Amygdala (tissue), 56 donors: Measurements from ENCODE around the gene CEBPE.

Experiments used
- DNase-seq, 56 donors: peaks; one replicate each; lab custom pipeline; 2025; lab: John Stamatoyannopoulos, UW

CEBPE gene

DNA sequence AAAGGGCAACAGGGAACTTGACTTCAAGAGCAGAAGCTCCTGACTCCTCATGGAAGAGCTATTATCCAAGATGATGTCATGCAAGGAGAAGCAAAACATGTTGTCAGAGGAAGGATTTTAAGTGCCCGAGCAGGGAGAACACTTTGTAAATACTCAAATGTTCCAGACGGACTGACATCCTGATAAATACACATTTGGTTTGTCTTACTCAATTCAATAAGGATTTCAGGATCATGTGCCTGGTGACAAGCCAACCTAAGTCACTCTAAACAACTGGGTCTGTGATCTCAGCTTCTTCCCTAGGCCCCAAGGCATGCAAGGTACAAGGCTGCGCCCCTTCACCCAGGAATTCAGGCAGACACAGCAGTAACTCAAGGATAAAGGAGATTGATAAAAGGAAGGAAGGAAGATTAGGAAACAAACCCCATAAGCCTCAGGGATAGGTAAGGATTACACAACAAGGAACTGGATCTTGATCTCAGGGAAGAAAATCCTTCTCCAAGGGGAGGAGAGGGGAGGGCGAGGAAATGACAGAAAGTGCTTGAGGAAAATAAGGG lies 26.8 kb upstream of the CEBPE start:
- no peak for DNase-seq

DNA sequence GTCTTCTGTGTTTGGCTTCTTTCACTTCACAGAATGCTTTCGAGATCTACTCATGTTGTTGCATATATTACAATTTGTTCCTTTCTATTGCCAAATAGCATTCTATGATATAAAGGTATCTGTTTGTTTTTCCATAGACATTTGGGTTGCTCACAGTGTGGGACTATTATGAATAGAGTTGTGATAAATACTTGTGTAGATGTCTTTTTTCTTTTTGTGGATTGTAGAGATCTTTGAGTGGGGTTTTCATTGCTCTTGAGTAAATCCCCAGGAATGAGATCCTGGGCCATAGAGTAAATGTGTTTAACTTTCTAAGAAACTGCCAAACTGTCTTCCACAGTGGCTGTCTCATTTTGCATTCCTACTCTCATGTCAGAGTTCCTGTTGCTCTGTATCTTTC lies 24.9 kb upstream of the CEBPE start:
- DNase-seq, result no peak

DNA sequence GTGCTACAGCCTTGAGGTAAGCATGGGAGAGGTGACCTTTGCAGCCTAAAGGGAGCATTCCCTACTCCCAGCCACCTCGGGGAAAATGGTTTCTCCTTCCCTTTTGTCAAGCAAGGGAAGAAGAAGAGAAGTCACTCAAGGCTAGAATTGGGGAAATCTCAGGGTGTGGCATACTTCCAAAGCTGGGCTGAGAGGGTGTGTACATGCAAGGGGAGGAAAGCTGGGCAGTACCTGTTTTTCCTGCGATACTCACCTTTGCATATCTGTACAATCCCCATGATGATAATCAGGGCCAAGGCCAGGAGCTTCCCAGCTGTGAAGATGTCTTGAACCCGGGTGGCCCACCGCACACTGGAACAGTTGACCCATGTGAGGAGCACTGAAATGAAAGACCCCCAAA lies 23.8 kb upstream of the CEBPE start:
- no peak for DNase-seq

DNA sequence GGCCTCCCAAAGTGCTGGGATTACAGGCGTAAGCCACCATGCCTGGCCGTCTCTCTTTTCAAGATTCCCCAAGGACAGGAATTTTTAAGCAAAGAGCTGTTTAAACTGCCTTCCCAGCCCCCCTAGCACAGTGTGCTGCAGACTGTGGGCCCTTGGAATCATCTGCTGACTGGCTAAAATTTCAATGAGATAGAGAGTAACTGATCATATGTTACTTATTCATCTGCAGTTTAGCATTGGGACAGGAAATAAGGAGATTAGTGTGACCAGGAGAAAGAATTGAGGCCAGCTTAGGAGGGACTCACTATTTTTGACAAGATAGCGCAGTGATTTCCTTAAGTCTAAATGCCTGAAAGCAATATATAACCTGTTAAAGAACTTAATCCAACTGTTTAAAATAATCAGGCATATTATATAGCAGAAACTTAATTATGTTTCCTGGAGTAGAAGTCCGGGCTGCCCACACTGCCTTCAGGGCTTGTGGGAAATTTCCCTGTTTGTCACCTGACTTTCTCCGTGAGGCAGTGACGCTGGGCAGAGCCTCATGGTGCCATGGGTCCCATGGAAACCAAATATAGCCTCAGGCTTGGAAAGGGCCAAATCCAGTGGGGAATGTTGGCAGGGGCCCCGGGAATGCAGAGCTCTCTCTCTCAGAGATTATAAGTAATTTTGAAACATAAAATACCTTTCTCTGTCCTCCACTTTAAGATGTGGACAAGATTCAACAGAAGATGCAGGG lies 22.8 kb upstream of the CEBPE start:
- peak in 1 of 56 donors; percentile 15 for DNase-seq

DNA sequence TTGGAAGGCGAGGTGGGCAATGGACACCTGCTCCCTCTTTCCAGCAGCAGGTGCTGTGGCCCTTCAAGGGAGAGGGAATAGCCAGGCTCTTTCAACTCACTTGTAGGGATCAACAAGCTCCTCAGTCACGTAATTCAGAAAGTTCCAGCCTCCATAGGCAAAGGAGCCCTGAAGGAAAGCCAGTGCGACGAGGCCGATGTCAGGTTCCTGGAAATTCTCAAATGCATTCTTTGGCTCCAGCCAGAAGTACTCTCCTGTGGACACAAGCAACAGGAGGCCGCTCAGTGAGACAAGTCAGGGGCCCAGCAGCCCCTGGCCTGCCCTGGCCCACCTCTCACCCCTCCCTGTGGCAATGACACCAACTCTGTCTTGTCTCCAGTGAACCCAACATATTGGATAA lies 21.3 kb upstream of the CEBPE start:
- DNase-seq, result no peak

DNA sequence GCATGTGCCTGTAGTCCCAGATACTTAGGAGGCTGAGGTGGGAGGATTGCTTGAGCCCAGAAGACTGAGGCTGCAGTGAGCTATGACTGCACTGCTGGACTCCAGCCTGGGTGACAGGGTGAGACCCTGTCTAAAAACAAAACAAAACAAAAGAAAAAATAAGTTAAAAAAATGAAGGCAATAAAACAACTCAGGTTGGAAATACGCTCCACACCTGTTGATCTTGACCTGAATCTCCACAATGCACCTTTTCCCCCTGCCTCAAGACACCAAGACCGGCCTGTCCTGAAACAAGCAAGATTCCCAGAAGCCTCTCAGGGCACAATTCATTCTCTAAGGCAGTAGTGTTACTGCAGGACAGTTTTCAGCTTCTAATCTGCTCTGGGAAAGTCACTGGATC lies 20.8 kb upstream of the CEBPE start:
- DNase-seq, result no peak

DNA sequence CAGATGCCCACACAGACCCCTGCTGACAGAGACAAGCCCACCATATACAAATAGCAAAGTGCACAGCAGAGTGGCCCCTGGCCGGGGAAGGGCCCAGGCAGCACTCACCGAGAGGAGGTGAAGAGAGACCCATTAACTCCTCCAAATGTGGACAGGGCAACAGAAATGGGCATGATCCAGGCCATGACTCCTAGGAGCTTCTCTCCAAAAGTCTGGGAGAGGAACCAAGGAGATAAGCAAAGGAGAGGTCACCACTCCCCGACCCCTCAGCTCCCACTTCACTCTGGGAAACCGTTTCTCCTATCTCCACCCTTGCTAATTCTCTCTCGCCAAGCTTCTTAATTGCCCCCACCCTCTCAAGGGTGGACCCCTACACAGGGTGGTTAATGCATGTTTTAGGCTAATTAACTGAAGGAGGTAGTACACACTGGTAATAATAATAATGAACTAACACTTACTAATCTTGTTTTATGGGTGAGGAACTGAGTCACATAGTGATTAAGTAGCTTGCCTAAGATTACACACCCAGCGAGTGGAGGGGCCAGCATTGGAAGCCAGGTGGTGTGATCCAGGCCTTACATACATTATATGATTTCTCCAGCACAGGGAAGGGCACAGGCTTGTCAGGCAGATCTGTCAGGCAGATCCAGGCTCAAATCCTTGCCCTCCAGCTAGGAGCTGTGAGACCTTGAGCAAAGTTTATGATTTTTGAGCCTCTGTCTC lies 18.9 kb upstream of the CEBPE start:
- DNase-seq, result no peak

DNA sequence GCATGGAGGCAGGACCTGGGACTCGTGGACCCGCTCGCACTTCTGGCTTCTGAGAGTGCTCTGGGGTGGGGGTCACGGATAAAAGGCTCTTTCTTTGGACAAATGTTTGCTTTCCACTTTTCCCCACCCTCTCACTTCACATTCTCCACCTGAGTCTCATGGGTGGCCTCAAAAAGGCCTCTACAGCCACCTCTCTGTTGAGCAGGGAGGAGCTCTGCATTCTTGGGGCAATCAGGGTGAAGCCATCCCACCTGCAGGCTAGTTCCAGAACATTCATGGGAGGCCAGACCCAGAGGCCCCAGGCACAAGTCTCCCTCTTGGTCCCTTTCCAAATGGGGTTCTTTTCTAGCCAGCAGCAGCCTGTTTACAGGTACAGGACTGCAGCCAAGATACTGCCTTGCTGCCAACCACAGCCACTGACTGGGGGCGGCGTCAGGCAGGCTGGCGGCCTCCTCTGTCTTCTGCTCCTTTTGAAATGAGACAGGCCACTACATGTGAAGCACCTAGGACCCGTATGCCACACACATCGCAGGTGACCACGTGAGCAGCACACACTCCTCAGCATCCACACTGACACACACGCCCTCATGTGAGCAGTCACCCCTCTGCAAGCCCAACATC lies 18.2 kb upstream of the CEBPE start:
- DNase-seq, result no peak

DNA sequence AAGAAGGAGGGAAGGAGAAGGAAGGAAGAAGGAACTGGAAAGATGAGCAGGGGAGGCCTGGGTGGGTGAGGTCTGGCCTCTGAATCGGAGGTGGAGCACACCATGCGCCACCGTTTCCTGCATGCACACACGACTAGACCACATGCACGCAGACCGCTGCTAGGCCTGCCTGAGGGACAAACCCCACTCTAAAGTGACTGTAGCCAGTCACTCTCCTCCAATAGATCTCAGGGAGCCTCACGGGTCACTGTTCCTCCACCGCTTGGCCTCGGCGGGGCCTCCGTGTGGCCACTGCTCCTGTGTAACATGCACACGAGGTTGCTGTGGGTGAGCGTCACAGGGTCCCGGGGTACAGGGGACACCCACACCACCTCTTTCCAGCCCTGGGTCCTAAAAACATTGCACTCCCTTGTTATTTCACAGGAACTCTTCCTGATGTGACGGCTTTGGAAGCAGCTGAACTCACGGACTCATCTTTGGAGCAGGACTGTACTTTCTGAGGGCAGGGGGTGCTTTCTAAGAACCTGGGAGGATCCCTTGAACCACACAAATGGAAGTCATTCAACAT lies 17.6 kb upstream of the CEBPE start:
- no peak for DNase-seq

DNA sequence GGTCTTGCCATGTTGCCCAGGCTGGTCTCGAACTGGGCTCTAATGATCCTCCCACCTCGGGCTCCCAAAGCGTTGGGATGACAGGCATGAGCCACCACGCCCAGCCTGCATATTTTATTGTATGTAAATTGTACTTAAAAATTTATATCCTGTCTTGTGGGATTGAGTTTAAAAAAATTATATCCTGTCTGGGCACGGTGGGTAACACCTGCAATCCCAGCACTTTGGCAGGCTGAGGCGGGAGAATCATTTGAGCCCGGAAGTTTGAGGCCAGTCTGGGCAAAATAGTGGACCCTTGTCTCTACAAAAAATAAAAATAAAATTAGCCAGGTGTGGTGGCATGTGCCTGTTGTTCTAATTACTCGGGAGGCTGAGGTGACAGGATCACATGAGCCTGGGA lies 13.9 kb upstream of the CEBPE start:
- no peak for DNase-seq

DNA sequence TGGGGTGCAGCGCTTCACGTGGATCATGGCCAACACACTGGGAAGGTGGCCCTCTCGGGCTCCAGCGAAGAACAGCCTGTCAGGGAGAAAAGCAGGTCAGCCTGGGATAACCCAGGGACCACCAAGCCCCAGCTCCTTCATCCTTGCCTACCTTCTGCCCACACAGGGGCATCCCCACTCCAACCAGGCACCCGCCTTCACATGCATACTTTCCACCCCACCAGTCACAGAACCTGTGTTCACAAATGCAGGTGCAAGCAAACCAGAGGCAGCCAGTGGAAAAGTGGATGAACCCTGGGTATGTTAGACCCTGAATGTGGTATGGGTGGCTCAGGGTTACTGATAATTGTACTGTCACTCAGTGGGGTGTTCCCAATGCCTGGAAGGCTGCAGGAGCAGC lies 12.4 kb upstream of the CEBPE start:
- DNase-seq, result no peak

DNA sequence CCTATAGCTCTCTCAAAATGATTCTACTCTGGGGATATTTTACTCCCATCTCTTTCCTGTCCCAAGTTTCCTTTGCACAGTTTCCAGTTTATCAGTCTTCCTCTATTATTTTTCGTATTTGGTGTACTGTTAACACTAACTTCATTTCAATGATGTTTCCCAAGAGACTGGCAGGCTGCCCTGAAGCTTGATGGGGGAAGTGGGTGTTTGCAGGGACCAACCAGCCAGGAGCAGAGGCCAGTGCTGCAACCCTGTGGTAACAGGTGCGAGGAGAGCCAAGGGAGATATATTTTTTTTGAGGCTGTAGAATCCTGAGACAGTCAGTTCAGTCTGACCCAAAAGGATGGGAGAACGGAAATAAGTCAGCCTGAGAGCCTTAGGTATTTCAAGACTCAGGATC lies 11.8 kb upstream of the CEBPE start:
- DNase-seq, result peak in 1 of 56 donors; percentile 15

DNA sequence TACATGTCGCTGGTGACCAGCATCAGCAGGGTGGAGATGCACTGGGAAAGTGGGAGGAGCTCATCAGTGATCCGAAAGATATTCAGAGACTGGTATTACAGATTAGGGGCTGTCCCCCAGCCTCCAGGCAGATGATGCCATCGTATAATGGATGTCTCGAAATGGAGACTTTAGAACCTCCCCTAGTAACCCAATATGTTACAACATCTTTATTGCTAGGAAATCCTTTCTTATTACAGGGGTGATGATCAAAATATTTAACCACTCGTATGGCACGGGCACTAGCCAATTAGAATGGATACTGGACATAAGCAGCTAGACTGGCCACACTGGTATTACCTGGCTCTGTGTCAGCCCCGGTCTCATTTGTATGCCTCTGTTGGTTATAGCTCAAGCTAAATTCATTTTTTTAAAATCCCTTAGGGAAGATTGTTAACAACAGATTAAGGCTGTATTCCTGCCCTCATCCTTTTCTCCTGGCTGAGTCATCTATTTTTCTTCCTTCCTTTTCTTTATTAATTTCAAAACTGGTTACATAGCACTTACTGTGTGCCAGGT lies 10.8 kb upstream of the CEBPE start:
- DNase-seq, result no peak

DNA sequence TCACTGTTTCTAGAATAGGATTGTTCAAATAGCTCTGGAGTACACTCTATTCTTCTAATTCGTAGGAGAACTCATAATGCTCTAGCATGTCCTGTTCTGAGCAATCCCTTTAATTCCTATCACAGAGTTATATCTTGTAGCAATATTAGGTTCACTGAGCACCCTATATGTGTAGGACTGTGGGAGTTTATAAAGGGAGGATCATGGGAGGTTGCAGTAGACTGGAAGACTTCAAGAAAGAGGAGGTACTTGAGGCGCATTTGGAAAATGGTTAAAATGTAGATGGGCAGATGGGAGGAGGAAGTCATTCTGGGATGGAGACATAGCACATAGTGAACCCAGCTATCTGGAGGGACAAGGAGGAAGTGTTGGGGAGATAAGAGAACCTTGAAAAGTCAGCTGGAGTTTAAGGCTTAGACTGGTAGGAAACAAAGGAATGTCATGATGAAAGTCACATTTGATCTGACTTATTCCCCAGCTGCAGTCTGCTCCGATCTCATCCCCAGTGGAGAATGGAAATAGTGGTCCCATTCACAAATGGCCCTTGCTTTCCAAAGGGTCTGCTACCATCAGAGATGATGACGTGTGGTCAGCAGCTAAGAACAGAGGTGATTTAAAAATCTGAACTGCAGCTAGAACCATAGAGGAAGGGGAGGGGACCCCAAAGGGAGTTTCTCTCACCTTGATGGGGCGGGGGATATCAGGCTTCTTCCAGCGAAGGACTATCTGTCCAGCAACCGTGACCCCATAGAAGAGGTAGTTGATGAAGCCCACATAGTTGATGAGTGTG lies 10.1 kb upstream of the CEBPE start:
- DNase-seq, result no peak

DNA sequence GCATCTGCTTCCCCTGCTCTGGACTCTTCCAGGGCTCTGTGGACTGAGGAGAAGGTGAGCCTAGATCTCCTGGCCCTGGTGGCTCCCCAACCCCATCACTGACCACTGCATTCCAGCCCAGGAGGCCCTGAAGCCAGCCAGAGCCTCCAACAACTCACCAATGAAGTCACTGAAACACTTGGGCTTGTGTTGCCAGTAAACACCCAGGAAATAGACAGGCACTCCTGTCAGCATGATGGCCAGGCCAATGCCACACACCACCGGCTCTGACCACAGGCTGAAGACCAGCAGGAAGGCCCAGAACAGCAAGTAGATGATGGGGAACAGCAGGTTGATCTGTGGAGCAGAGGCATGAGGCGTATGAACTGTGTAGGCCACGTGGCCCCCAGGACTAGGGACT lies 8.8 kb upstream of the CEBPE start:
- no peak for DNase-seq

DNA sequence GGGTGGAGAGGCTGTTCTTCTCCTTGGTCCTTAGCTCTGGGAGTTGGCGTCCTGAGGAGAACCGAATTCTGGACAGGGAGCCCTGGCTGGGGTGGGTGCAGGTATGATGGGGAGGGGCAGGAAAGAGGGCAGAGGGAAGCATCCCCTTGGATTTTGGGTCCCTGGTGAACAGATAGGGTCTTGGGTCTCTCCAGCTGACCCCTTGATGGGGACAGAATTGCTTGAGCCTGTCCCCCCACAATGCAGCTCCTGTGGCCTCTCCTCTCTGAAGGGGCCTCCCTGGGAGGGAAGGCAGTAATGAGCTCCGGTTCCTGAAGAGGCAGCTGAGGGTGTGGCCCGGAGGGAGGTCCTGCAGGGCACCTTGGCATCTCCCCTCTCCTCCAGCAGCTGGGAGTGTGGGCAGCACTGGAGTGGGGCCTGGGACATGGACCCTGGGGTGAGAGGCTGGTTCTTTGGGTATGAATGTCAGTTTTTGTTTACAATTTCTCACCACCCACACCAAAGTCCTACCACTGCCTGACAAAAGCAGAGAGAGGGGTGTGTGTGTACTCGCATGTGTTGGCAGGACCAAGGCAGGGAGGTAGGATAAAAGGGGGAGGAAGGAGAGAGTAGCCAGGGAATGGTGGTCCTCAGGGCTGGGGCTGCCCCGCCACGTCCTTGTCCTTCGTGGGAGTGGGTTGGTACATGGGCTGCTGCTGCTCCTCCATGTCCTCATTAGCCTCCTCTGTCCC lies 7.7 kb upstream of the CEBPE start:
- DNase-seq, result no peak

DNA sequence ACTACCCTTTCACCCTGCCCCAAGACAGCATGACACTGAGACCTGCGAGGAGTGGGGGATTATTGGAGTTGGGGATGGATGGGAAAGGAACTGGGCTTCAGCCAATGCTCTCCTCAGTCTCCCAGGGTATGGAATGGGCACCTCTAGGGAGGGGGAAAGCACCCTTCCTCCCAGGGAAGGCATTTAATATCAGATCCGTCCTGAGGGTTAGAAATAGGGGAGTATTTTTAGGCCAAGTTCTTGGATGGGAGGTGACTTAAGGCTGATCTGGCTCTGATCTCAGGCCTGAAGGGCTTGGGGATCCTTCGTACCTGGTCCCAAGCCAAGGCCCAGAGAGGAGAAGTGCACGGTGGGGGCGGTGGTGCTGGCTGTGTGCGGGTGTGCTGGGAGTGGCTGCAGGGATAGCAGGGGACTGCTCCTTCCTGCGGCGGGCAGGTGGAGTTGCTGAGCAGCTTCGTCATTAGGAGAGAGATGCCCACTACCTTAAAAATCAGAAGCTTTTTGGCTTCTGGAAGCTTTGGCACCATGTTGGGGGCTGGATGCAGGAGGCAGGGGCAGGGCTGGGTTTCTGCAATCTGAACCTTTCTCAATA lies 7.0 kb upstream of the CEBPE start:
- DNase-seq, result no peak

DNA sequence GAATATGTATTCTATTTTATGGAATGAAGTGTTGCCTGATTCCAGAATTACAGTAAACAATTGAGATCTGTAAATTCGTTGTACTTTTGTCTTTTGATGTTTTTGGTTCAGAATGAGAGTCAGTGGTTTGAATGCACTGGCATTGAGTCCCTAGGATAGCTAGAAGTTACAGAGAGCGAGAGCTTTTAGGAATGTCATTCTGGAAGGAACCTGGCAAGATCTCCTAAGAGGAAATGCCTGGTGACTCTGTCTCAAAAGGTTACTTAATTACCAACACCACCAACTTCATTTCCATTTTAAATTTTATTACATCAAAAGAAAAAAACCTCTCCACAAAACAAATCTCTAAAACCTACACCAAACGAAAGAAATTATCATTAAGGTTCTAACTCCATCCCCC lies 6.0 kb upstream of the CEBPE start:
- no peak for DNase-seq

DNA sequence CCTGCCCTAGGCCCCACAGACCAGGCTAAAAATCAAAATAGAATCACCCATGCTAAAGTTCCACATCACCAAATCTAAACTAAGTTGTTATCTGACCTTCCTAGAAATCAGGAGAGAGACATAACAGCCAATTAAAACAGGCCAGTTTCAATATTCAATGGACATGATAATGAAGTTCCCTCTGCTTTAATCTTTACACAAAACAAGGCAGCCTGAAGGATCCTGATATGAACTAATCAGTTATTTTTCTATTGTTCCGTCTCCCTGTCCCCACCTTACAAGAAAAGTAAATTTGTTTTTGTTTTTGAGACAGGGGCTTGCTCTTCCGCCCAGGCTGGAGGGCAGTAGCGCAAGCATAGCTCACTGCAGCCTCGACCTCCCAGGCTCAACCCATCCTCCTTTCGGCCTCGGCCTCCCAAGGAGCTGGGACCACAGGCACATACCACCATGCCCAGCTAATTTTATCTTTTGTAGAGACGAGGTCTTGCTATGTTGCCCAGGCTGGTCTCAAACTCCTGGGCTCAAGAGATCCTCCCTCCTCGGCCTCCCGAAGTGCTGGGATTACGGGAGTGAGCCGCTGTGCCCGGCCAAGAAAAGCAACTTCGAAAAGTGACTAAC lies 5.4 kb upstream of the CEBPE start:
- no peak for DNase-seq
